Skin epidermis (tissue), 12 donors: ENCODE data around the gene FAM221B.

ENCODE experiments used
- H3K27ac ChIP-seq, 21 experiments: fragments of 200-600 bp; sonication (generic) in 11 of 21; one replicate each; pipeline ENCODE4 v1.5.0; 2020; ENCODE audit warnings: mild to moderate bottlenecking in 3 of 21, inconsistent platforms in 2 of 21, moderate library complexity in 2 of 21
- H3K4me3 ChIP-seq, 7 experiments: fragments of 200-600 bp; sonication (generic) in 2 of 7; one replicate each; pipeline ENCODE4 v1.5.0; 2020; ENCODE audit warnings: inconsistent platforms in 2 of 7, mild to moderate bottlenecking in 2 of 7, moderate library complexity in 1 of 7

The FAM221B gene

GRCh38 chr9:35767458-35767857, 61.1 kb downstream of the FAM221B start:
- Histone ChIP-seq H3K27ac (no peak overlapping the region), H3K4me3 (no peak overlapping the region)

- H3K4me3 ChIP-seq = no peak overlapping the region
- no peak overlapping the region for H3K27ac ChIP-seq
These were observed 61.5 kb downstream of the FAM221B start for GRCh38 chr9:35766997-35767396.
